NCI-H1694 (cell line): Measurements from ENCODE around the gene HNRNPH2.
A peak's percentile ranks its signal among the peaks of the same experiment; 100 is the strongest.

ENCODE experiments used
- DNase-seq: peaks from one replicate; lab custom pipeline; 2025; lab: John Stamatoyannopoulos, UW

HNRNPH2 gene, protein sequence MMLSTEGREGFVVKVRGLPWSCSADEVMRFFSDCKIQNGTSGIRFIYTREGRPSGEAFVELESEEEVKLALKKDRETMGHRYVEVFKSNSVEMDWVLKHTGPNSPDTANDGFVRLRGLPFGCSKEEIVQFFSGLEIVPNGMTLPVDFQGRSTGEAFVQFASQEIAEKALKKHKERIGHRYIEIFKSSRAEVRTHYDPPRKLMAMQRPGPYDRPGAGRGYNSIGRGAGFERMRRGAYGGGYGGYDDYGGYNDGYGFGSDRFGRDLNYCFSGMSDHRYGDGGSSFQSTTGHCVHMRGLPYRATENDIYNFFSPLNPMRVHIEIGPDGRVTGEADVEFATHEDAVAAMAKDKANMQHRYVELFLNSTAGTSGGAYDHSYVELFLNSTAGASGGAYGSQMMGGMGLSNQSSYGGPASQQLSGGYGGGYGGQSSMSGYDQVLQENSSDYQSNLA

GRCh38 chrX:101407748-101408531 is at the start of gene HNRNPH2, which contains the start of gene GLA:
Gene HNRNPH2 (plus strand): TSS chrX:101408222. CDS start chrX:101411989, 3,767 bp downstream.
Gene GLA (minus strand): TSS chrX:101407925. CDS start chrX:101407903, 22 bp downstream.
- DNase-seq, result peak; percentile 98

DNA sequence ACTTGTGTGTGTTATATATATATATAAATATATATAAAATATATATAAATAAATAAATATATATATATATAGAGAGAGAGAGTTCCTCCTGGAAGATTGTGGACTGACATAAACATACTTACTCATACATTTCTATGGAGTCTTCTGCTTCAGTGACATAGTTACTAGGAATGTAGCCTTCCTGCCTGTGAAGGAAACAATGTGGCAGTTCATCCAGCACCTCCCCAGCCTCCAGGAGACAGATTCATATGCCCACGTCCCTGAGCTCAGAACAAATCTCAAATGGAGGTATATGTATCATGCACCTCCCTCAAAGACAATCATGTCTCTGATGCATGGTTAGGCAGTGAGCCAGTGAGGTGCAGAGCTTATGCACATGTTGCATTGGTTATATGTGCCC is 48.1 kb upstream of the HNRNPH2 start:
- no peak for DNase-seq

- no peak for DNase-seq
Observed at GRCh38 chrX:101360390-101360789, 47.6 kb upstream of the HNRNPH2 start.

GRCh38 chrX:101362116-101362515 is 45.9 kb upstream of the HNRNPH2 start:
- no peak for DNase-seq

DNA sequence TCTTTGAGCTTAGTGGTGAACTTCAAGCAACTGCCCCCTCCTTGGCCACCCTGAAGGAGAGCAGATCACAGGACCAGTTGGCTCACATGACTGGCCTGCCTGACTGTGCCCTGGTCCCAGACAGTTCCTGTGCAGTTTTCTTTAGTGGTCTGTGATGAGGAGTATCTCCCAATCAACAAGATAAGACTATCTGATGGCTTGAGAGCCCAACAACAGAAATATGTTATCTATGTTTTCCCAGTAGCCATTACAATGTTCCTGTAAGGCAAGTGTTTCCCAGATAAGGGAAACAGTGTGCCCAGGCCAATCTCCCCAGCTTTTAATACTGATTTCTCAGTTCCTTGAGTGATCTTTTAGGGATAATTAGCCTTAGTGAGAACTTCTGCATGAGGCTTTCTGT is 45.3 kb upstream of the HNRNPH2 start:
- DNase-seq, result no peak

- no peak for DNase-seq
Observed at GRCh38 chrX:101365301-101365795, 42.7 kb upstream of the HNRNPH2 start.

DNA sequence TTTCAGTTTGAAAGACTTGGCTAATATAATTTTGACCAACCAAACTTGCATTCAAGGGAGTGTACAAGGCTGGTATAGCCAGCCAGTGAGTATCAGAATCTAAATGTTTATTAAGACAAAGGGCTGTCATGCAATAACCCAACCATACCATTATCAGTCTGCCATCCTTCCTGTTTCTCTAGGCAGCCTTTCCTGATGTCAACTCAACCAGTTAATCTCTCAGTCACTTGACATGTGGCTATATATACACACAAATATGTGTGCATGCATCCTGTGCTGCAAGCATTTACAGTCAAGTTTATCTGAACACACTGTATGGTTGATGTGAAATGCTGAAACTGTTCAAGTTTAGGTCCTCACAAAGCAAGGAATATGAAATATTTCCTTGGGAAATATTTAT is 39.2 kb upstream of the HNRNPH2 start:
- DNase-seq, result no peak

GRCh38 chrX:101369687-101370086 is 38.3 kb upstream of the HNRNPH2 start:
- DNase-seq, result no peak

GRCh38 chrX:101370888-101371504 is 37.0 kb upstream of the HNRNPH2 start:
- no peak for DNase-seq

GRCh38 chrX:101377547-101377946 is 30.5 kb upstream of the HNRNPH2 start:
- no peak for DNase-seq

- no peak for DNase-seq
Observed at GRCh38 chrX:101383679-101384205, 24.3 kb upstream of the HNRNPH2 start.

- DNase-seq, result no peak
Observed at GRCh38 chrX:101385026-101385684, 22.9 kb upstream of the HNRNPH2 start.

- DNase-seq, result no peak
Observed at GRCh38 chrX:101385795-101386541, 22.1 kb upstream of the HNRNPH2 start, which contains the start of gene BTK. Gene BTK (minus strand): TSS chrX:101386191. CDS start chrX:101375284, 10,907 bp downstream.

GRCh38 chrX:101386542-101386885 is 21.5 kb upstream of the HNRNPH2 start:
- DNase-seq, result no peak

- DNase-seq, result no peak
Observed at GRCh38 chrX:101388604-101389003, 19.4 kb upstream of the HNRNPH2 start.

GRCh38 chrX:101390664-101391525 is 17.1 kb upstream of the HNRNPH2 start, which contains the start of gene RPL36A:
Gene RPL36A (plus strand): TSS chrX:101391011. CDS start chrX:101391044, 33 bp downstream.
- DNase-seq, result peak; percentile 94

- no peak for DNase-seq
Observed at GRCh38 chrX:101391831-101392230, 16.2 kb upstream of the HNRNPH2 start.

DNA sequence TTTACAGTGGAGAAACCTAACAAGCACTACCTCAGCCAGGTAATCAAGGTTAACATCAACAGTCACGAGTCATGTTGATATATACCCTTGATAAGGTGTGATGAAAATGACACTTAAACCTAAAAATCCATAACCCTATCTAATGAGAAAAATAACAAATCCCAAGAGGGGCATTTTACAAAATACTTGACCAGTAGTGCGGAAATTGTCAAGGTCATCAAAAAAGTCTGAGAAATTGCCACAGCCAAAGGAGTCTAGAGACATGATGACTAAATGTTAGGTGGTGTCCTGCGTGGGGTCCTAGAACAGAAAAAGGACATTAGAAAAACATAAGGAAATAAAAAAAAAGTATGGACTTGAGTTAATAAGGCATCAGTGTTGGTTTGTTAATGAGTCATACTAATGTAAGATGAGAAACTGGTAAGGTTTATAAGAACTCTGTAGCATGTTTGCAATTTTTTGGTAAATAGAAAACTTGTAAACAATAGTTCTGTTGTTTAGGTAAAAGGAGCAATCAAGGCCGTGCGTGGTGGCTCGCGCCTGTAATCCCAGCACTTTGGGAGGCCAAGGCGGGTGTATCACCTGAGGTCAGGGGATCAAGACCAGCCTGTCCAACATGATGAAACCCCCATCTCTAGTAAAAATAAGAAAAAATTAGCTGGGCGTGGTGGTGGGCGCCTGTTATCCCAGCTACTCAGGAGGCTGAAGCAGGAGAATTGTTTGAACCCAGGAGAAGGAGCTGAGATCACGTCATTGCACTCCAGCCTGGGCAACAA is 14.3 kb upstream of the HNRNPH2 start:
- DNase-seq, result no peak

- no peak for DNase-seq
Observed at GRCh38 chrX:101394372-101394771, 13.7 kb upstream of the HNRNPH2 start.
